ENCODE data around the gene ARAF. TPM values are rescaled to one million over a fixed set of nuclear protein-coding genes. Genes with fewer than 3 reads are reported as not detected.
"Not testable (repeated sequence)": the region's sequence is repeated elsewhere in the genome, so short reads cannot be mapped to it uniquely, and the experiment has no call there.

ARAF gene
- total and polyA plus RNA-seq, 2 of the 13 experiments (the other 11 are each of a cell fraction or from before 2014, with no cell fraction given) = 18.0 to 33.1 TPM

GRCh38 chrX:47596256-47596655 lies 35.3 kb downstream of the ARAF start:
- intact Hi-C loops (cut with micrococcal nuclease; ENCODE audit: unreplicated experiment) = no loop called here

GRCh38 chrX:47597222-47597621 lies 36.2 kb downstream of the ARAF start:
- DNase-seq (ENCODE audit: low spot score) (no peak), FAIRE-seq (no peak), ATAC-seq (no peak)
- WGBS (ENCODE audit: low lambda C conversion rate) = 0% methylated on average over 3 of the region's 3 CpGs
- no peak overlapping the region for H3K27ac ChIP-seq (ENCODE audit: extremely low read length, insufficient read depth, low read length)
- no peaks in the 10 kb centered on the region for H3K36me3 ChIP-seq (replicated peaks in 1 of 2; ENCODE audit: control insufficient read depth in 1 of 2, insufficient read depth in 2 of 2, low read length in 2 of 2)
- no peak overlapping the region for H3K9ac ChIP-seq (ENCODE audit: insufficient read depth, low read depth, low read length)
- H3K4me1 ChIP-seq (ENCODE audit: insufficient read depth, low read length) = no peaks in the 10 kb centered on the region
- H3K4me3 ChIP-seq (replicated peaks in 1 of 3; ENCODE audit: insufficient read depth in 1 of 3, low read depth in 2 of 3, low read length in 3 of 3) = no peak overlapping the region
- H3K27me3 ChIP-seq (ENCODE audit: control insufficient read depth in 1 of 2, insufficient read depth in 2 of 2, low read length in 2 of 2) = no peaks in the 10 kb centered on the region
- no peak for TF ChIP-seq ZNF790 (CRISPR knock-in tag; IDR thresholded peaks at IDR 0.05; ENCODE audit: borderline replicate concordance)
- TF ChIP-seq ZNF160 (CRISPR knock-in tag; IDR thresholded peaks at IDR 0.05) = peak; percentile 79; the same call in 1 of the 2 replicates
- ChIA-PET CTCF (ENCODE audit: low intra/inter-chr PET ratio, low total read pairs) (no interaction called here), POLR2A (no interaction called here)
- no TSS peak for BruUV-seq (replicated peaks)
- no peak overlapping the region for H2AFZ ChIP-seq (ENCODE audit: low read length)
- H3K9me3 ChIP-seq (ENCODE audit: low read length) = no peaks in the 10 kb centered on the region
- no peaks in the 10 kb centered on the region for H3K79me2 ChIP-seq (ENCODE audit: insufficient read depth, low read length)
- intact Hi-C loops (cut with micrococcal nuclease; ENCODE audit: unreplicated experiment) = no loop called here
- H3K4me2 ChIP-seq (ENCODE audit: low read depth, low read length) = no peak overlapping the region
- no peaks in the 10 kb centered on the region for H4K20me1 ChIP-seq (ENCODE audit: insufficient read depth, low read length)
- in situ Hi-C loops (cut with HindIII; ENCODE audit: extremely low pct_ligation_motif_present, low pct_unique_long_range_greater_than_20kb) = no loop called here

More at GRCh38 chrX:47596256-47596655, 35.3 kb downstream of the ARAF start:
- WGBS (ENCODE audit: low lambda C conversion rate) = 0% methylated on average over 2 of the region's 2 CpGs
- Histone ChIP-seq H3K9ac (ENCODE audit: insufficient read depth, low read depth, low read length) (no peak overlapping the region), H3K9me3 (ENCODE audit: low read length) (no peaks in the 10 kb centered on the region), H3K4me3 (replicated peaks in 1 of 3; ENCODE audit: insufficient read depth in 1 of 3, low read depth in 2 of 3, low read length in 3 of 3) (no peak overlapping the region), H3K27ac (ENCODE audit: extremely low read length, insufficient read depth, low read length) (no peak overlapping the region), H3K4me2 (ENCODE audit: low read depth, low read length) (no peak overlapping the region), H3K79me2 (ENCODE audit: insufficient read depth, low read length) (no peaks in the 10 kb centered on the region), H3K4me1 (ENCODE audit: insufficient read depth, low read length) (no peaks in the 10 kb centered on the region), H4K20me1 (ENCODE audit: insufficient read depth, low read length) (no peaks in the 10 kb centered on the region), H3K27me3 (ENCODE audit: control insufficient read depth in 1 of 2, insufficient read depth in 2 of 2, low read length in 2 of 2) (no peaks in the 10 kb centered on the region), H3K36me3 (replicated peaks in 1 of 2; ENCODE audit: control insufficient read depth in 1 of 2, insufficient read depth in 2 of 2, low read length in 2 of 2) (no peaks in the 10 kb centered on the region), H2AFZ (ENCODE audit: low read length) (no peak overlapping the region)
- TF ChIP-seq ZFP41 (CRISPR knock-in tag; IDR thresholded peaks at IDR 0.05; ENCODE audit: borderline replicate concordance) = no peak
- no peak for TF ChIP-seq MTF1 (CRISPR knock-in tag; IDR thresholded peaks at IDR 0.05)
- no peak for TF ChIP-seq ZNF160 (CRISPR knock-in tag; IDR thresholded peaks at IDR 0.05)
- no peak for ATAC-seq
- DNase-seq (ENCODE audit: low spot score) = no peak
- CTCF ChIA-PET (ENCODE audit: low intra/inter-chr PET ratio, low total read pairs) = no interaction called here
- FAIRE-seq = no peak
- in situ Hi-C loops (cut with HindIII; ENCODE audit: extremely low pct_ligation_motif_present, low pct_unique_long_range_greater_than_20kb) = no loop called here
- POLR2A ChIA-PET = no interaction called here
- no TSS peak for BruUV-seq (replicated peaks)

- POLR2A ChIA-PET; in situ Hi-C loops (cut with HindIII; ENCODE audit: extremely low pct_ligation_motif_present, low pct_unique_long_range_greater_than_20kb); intact Hi-C loops (cut with micrococcal nuclease; ENCODE audit: unreplicated experiment); H3K27me3 ChIP-seq (ENCODE audit: control insufficient read depth in 1 of 2, insufficient read depth in 2 of 2, low read length in 2 of 2); CTCF ChIA-PET (ENCODE audit: low intra/inter-chr PET ratio, low total read pairs); H3K9ac ChIP-seq (ENCODE audit: insufficient read depth, low read depth, low read length); H2AFZ ChIP-seq (ENCODE audit: low read length); DNase-seq (ENCODE audit: low spot score); FAIRE-seq; BruUV-seq (replicated peaks); H4K20me1 ChIP-seq (ENCODE audit: insufficient read depth, low read length); H3K4me3 ChIP-seq (replicated peaks in 1 of 3; ENCODE audit: insufficient read depth in 1 of 3, low read depth in 2 of 3, low read length in 3 of 3); H3K27ac ChIP-seq (ENCODE audit: extremely low read length, insufficient read depth, low read length); H3K4me1 ChIP-seq (ENCODE audit: insufficient read depth, low read length); ATAC-seq; H3K79me2 ChIP-seq (ENCODE audit: insufficient read depth, low read length); H3K4me2 ChIP-seq (ENCODE audit: low read depth, low read length); H3K9me3 ChIP-seq (ENCODE audit: low read length); H3K36me3 ChIP-seq (replicated peaks in 1 of 2; ENCODE audit: control insufficient read depth in 1 of 2, insufficient read depth in 2 of 2, low read length in 2 of 2): not testable (repeated sequence)
- whole genome bisulfite sequencing (ENCODE audit: low lambda C conversion rate) = 31% methylated on average over 4 of the region's 4 CpGs
Observed at GRCh38 chrX:47603125-47603524, 42.1 kb downstream of the ARAF start.
